ENCODE measurements around the gene TECTB.

TECTB gene

DNA sequence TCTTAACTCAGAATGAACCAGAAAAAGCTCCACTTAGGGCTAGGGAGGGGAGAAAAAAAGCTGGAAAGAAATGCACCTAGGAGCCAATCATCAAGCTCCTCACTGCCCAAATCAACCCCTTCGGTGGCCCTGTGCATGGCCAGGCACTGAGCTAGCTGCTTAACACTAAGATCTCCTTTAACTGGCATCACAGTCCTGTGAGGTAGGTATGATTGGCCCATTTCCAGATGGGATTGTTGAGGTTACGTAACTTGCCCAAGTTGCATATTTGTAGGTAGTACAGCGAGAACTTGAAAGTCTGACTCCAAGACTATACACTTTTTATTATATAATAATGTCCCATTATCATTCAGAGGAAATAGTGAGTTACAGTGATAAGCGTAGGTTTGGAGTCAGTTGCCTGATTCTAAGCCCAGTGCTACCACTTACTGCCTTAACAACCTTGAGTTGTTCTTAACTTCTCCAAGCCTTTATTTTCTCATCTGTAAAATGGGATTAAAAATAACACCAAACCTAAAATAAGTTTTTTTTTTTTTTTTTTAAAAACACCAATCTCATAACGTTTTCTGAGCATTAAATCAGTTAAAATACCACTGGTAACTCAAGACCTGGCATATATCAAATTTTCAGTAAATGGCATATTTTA is 53.5 kb downstream of the TECTB start:
- Histone ChIP-seq H3K4me3 (ENCODE audit: low read depth in 1 of 2, low read length in 2 of 2) (no peak overlapping the region), H3K36me3 (ENCODE audit: insufficient read depth, low read length) (no peaks in the 10 kb centered on the region), H3K27ac (ENCODE audit: low read length) (no peak overlapping the region), H3K27me3 (ENCODE audit: insufficient read depth, low read length, poor library complexity) (peaks cover 29% of the 10 kb centered on the region), H3K9ac (ENCODE audit: low read depth, low read length) (no peak overlapping the region), H3K79me2 (ENCODE audit: insufficient read depth, low read length) (no peaks in the 10 kb centered on the region), H4K20me1 (ENCODE audit: insufficient read depth, low read length) (no peaks in the 10 kb centered on the region), H3K9me3 (ENCODE audit: insufficient read depth, low read length, severe bottlenecking) (no peaks in the 10 kb centered on the region), H2AFZ (ENCODE audit: low read depth, low read length) (no peak overlapping the region), H3K4me2 (ENCODE audit: insufficient read depth, low read length) (no peak overlapping the region), H3K4me1 (ENCODE audit: insufficient read depth, low read length) (no peaks in the 10 kb centered on the region)
- ATAC-seq (ENCODE audit: insufficient read depth, low read depth) (no peak), DNase-seq (no peak)
- TF ChIP-seq EZH2 (IDR thresholded peaks at IDR 0.05; ENCODE audit: borderline replicate concordance, low read depth, low read length, severe bottlenecking) (no peak), CTCF (IDR thresholded peaks at IDR 0.05; ENCODE audit: borderline replicate concordance, extremely low read depth, low read length, poor library complexity, severe bottlenecking) (no peak)

GRCh38 chr10:112338957-112339356 is 55.8 kb downstream of the TECTB start:
- H3K4me1 ChIP-seq (ENCODE audit: insufficient read depth, low read length) = no peaks in the 10 kb centered on the region
- H3K36me3 ChIP-seq (ENCODE audit: insufficient read depth, low read length) = no peaks in the 10 kb centered on the region
- H3K4me2 ChIP-seq (ENCODE audit: insufficient read depth, low read length) = no peak overlapping the region
- DNase-seq (no peak), ATAC-seq (ENCODE audit: insufficient read depth, low read depth) (no peak)
- no peak overlapping the region for H3K27ac ChIP-seq (ENCODE audit: low read length)
- no peak overlapping the region for H3K4me3 ChIP-seq (ENCODE audit: low read depth in 1 of 2, low read length in 2 of 2)
- no peak overlapping the region for H2AFZ ChIP-seq (ENCODE audit: low read depth, low read length)
- no peak for TF ChIP-seq CTCF (IDR thresholded peaks at IDR 0.05; ENCODE audit: borderline replicate concordance, extremely low read depth, low read length, poor library complexity, severe bottlenecking)
- TF ChIP-seq EZH2 (IDR thresholded peaks at IDR 0.05; ENCODE audit: borderline replicate concordance, low read depth, low read length, severe bottlenecking) = no peak
- H4K20me1 ChIP-seq (ENCODE audit: insufficient read depth, low read length) = no peaks in the 10 kb centered on the region
- H3K9me3 ChIP-seq (ENCODE audit: insufficient read depth, low read length, severe bottlenecking) = no peaks in the 10 kb centered on the region
- no peaks in the 10 kb centered on the region for H3K79me2 ChIP-seq (ENCODE audit: insufficient read depth, low read length)
- H3K9ac ChIP-seq (ENCODE audit: low read depth, low read length) = no peak overlapping the region
- peaks cover 20% of the 10 kb centered on the region for H3K27me3 ChIP-seq (ENCODE audit: insufficient read depth, low read length, poor library complexity)

DNA sequence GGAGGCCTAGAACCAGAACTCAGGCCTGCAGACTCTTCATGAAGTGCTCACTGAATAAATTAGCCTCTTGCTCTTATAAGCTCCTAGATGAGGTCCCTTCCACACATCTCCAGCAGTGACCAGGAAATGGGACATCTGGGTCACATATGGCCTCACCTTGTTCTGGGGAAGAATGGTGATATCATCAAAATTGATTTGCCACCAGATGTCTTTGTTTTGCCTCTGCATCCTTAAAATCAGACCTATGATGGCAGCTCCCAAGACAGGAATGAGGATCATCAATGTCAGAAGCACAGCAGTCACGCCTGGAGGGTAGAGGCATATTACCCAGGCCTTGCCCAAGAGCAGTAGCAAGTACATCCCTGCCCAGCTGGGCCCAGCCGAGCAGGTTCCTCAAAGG is 57.4 kb downstream of the TECTB start:
- peaks cover 12% of the 10 kb centered on the region for H3K27me3 ChIP-seq (ENCODE audit: insufficient read depth, low read length, poor library complexity)
- H3K36me3 ChIP-seq (ENCODE audit: insufficient read depth, low read length) = no peaks in the 10 kb centered on the region
- H3K27ac ChIP-seq (ENCODE audit: low read length) = no peak overlapping the region
- DNase-seq (no peak), ATAC-seq (ENCODE audit: insufficient read depth, low read depth) (no peak)
- TF ChIP-seq EZH2 (IDR thresholded peaks at IDR 0.05; ENCODE audit: borderline replicate concordance, low read depth, low read length, severe bottlenecking) (no peak), CTCF (IDR thresholded peaks at IDR 0.05; ENCODE audit: borderline replicate concordance, extremely low read depth, low read length, poor library complexity, severe bottlenecking) (no peak)
- H3K4me1 ChIP-seq (ENCODE audit: insufficient read depth, low read length) = no peaks in the 10 kb centered on the region
- H2AFZ ChIP-seq (ENCODE audit: low read depth, low read length) = no peak overlapping the region
- no peaks in the 10 kb centered on the region for H3K9me3 ChIP-seq (ENCODE audit: insufficient read depth, low read length, severe bottlenecking)
- H3K4me3 ChIP-seq (ENCODE audit: low read depth in 1 of 2, low read length in 2 of 2) = no peak overlapping the region
- H3K9ac ChIP-seq (ENCODE audit: low read depth, low read length) = no peak overlapping the region
- H3K79me2 ChIP-seq (ENCODE audit: insufficient read depth, low read length) = no peaks in the 10 kb centered on the region
- no peaks in the 10 kb centered on the region for H4K20me1 ChIP-seq (ENCODE audit: insufficient read depth, low read length)
- H3K4me2 ChIP-seq (ENCODE audit: insufficient read depth, low read length) = no peak overlapping the region

Data from DND-41 (cell line).